Right cardiac atrium (tissue), 5 donors: Measurements from ENCODE around the gene DGLUCY. TPM values are rescaled to one million over a fixed set of nuclear protein-coding genes. Genes with fewer than 3 reads are reported as not detected.
"Not testable (repeated sequence)": the region's sequence is repeated elsewhere in the genome, so short reads cannot be mapped to it uniquely, and the experiment has no call there.

Experiments used
- ATAC-seq, 2 donors: fragments of 200-7000 bp; cut with Tn5 transposase; one replicate each; pipeline versions ENCODE4 v1.8.0 to v1.9.1; 2020; ENCODE audit warnings: moderate library complexity in 2 of 2, mild to moderate bottlenecking in 1 of 2
- DNase-seq, 3 donors: peaks; one replicate each; pipeline ENCODE4 v3.0.0-alpha.2; 2020
- H3K27ac ChIP-seq: one replicate; pipeline ENCODE4 v1.5.1; 2013; ENCODE audit warnings: mild to moderate bottlenecking, low read length, control low read depth, moderate library complexity
- H3K27me3 ChIP-seq: one replicate; pipeline ENCODE4 v1.6.1; 2013; ENCODE audit not compliant: control insufficient read depth, insufficient read depth
- H3K4me1 ChIP-seq: one replicate; pipeline ENCODE4 v1.6.1; 2013; ENCODE audit warnings: low read length; ENCODE audit not compliant: control insufficient read depth, insufficient read depth
- H3K4me3 ChIP-seq: one replicate; pipeline ENCODE4 v1.5.1; 2013; ENCODE audit warnings: low read length, control low read depth
- H3K9me3 ChIP-seq: one replicate; pipeline ENCODE4 v1.6.1; 2013; ENCODE audit warnings: low read length; ENCODE audit not compliant: control insufficient read depth
- WGBS: extraction: QIAGEN DNeasy Blood & Tissue Kit; methylation state at CpG from one replicate; pipeline ENCODE4 v1.1.7; 2013; 5-methylcytosine and 5-hydroxymethylcytosine counted together
- intact Hi-C, 4 donors: fragments of 100-400 bp; cut with DNase I; formaldehyde crosslinking; loops; one replicate each; pipeline versions ENCODE4 v1.11.0 to v1.14.0; 2022 to 2023
- polyA plus RNA-seq: library from polyadenylated mRNA; stranded (reverse); fragments of 200-250 nt; gene quantifications from one replicate; pipeline ENCODE4 v1.2.3, GENCODE V29; 2013
- total RNA-seq, 4 donors: library from RNA; stranded (reverse); fragmentation: NEBNext Ultra II Directional; extraction: Animal tissue kit (Norgen Biotek cat#: 25700); gene quantifications; one replicate each; pipeline ENCODE4 v1.2.1, GENCODE V29; 2021
- donor health status: healthy with polysubstance abuse.
- donor health status: DM: no; HTN: yes; CAD: no.
- donor health status: DM: no; HTN: no; CAD: no.
- donor health status: DM: no; HTN: yes; CAD: no; lungs with severe emphysema.
- donor health status: DM: yes; HTN: yes; CAD: no.

DGLUCY gene
- total and polyA plus RNA-seq, 5 donors: 112 to 208 (median 157) TPM

- intact Hi-C loops: no loop called here
- ATAC-seq (no peak), DNase-seq (no peak)
- H3K9me3 ChIP-seq: no peaks in the 10 kb centered on the region
- no peaks in the 10 kb centered on the region for H3K4me1 ChIP-seq
- 96% methylated on average over 4 of the region's 4 CpGs for WGBS
- H3K27me3 ChIP-seq: no peaks in the 10 kb centered on the region
- no peak overlapping the region for H3K27ac ChIP-seq
- no peak overlapping the region for H3K4me3 ChIP-seq
Measured at GRCh38 chr14:91186515-91187066, 72.7 kb downstream of the DGLUCY start.

- 97% methylated on average over 13 of the region's 13 CpGs for WGBS
- no peak overlapping the region for H3K27ac ChIP-seq
- H3K27me3 ChIP-seq: no peaks in the 10 kb centered on the region
- intact Hi-C loops: no loop called here
- H3K4me3 ChIP-seq: no peak overlapping the region
- H3K4me1 ChIP-seq: no peaks in the 10 kb centered on the region
- H3K9me3 ChIP-seq: no peaks in the 10 kb centered on the region
- ATAC-seq: no peak
- DNase-seq: no peak
Measured at GRCh38 chr14:91187271-91187670, 73.4 kb downstream of the DGLUCY start.

GRCh38 chr14:91190853-91191252 lies 77.0 kb downstream of the DGLUCY start:
- H3K27ac ChIP-seq: no peak overlapping the region
- no peaks in the 10 kb centered on the region for H3K27me3 ChIP-seq
- DNase-seq: no peak
- intact Hi-C loops: no loop called here
- H3K9me3 ChIP-seq: no peaks in the 10 kb centered on the region
- H3K4me3 ChIP-seq: no peak overlapping the region
- no peaks in the 10 kb centered on the region for H3K4me1 ChIP-seq
- WGBS: 91% methylated on average over 9 of the region's 9 CpGs
- no peak for ATAC-seq

- DNase-seq: no peak
- Histone ChIP-seq H3K4me1 (no peaks in the 10 kb centered on the region), H3K27ac (no peak overlapping the region), H3K9me3 (no peaks in the 10 kb centered on the region), H3K27me3 (no peaks in the 10 kb centered on the region), H3K4me3 (no peak overlapping the region)
- 80% methylated on average over 12 of the region's 12 CpGs for WGBS
- intact Hi-C loops: no loop called here
- ATAC-seq: no peak
Measured at GRCh38 chr14:91193069-91193468, 79.2 kb downstream of the DGLUCY start.

- ATAC-seq: no peak
- WGBS: 92% methylated on average over 10 of the region's 10 CpGs
- H3K9me3 ChIP-seq: no peaks in the 10 kb centered on the region
Measured at GRCh38 chr14:91195881-91196280, 82.0 kb downstream of the DGLUCY start.

GRCh38 chr14:91197631-91198030 lies 83.8 kb downstream of the DGLUCY start:
- Histone ChIP-seq H3K27me3 (no peaks in the 10 kb centered on the region), H3K4me1 (peaks cover 2% of the 10 kb centered on the region), H3K27ac (no peak overlapping the region), H3K4me3 (no peak overlapping the region), H3K9me3 (no peaks in the 10 kb centered on the region)
- no peak for ATAC-seq
- intact Hi-C loops: no loop called here
- DNase-seq: no peak

More at GRCh38 chr14:91195881-91196280, 82.0 kb downstream of the DGLUCY start:
- intact Hi-C loops: no loop called here
- H3K27me3 ChIP-seq: no peaks in the 10 kb centered on the region
- DNase-seq: no peak
- no peak overlapping the region for H3K27ac ChIP-seq
- H3K4me3 ChIP-seq: no peak overlapping the region
- H3K4me1 ChIP-seq: no peaks in the 10 kb centered on the region

GRCh38 chr14:91200802-91201201 lies 86.9 kb downstream of the DGLUCY start:
- H3K27me3 ChIP-seq, H3K4me3 ChIP-seq, ATAC-seq, DNase-seq, H3K27ac ChIP-seq, H3K9me3 ChIP-seq, intact Hi-C loops, H3K4me1 ChIP-seq: not testable (repeated sequence)
- 96% methylated on average over 6 of the region's 6 CpGs for WGBS

GRCh38 chr14:91202234-91202974 lies 88.5 kb downstream of the DGLUCY start:
- 71% methylated on average over 15 of the region's 15 CpGs for WGBS
- H3K27ac ChIP-seq: peak overlapping the region; percentile 48
- peaks cover 2% of the 10 kb centered on the region for H3K4me1 ChIP-seq
- H3K9me3 ChIP-seq: no peaks in the 10 kb centered on the region
- peak; percentile 75 to 87 (median 82) for DNase-seq
- no peak overlapping the region for H3K4me3 ChIP-seq
- H3K27me3 ChIP-seq: no peaks in the 10 kb centered on the region
- peak; percentile 89 to 93 for ATAC-seq
- intact Hi-C loops: no loop called here

GRCh38 chr14:91204657-91205056 lies 90.8 kb downstream of the DGLUCY start:
- H3K27ac ChIP-seq: no peak overlapping the region
- no peak for ATAC-seq
- H3K27me3 ChIP-seq: no peaks in the 10 kb centered on the region
- WGBS: 97% methylated on average over 14 of the region's 14 CpGs
- no peaks in the 10 kb centered on the region for H3K9me3 ChIP-seq
- DNase-seq: no peak
- no peak overlapping the region for H3K4me3 ChIP-seq
- peaks cover 2% of the 10 kb centered on the region for H3K4me1 ChIP-seq
- intact Hi-C loops: no loop called here

GRCh38 chr14:91205459-91205858 lies 91.6 kb downstream of the DGLUCY start:
- WGBS: 84% methylated on average over 7 of the region's 7 CpGs
- H3K4me1 ChIP-seq: peaks cover 2% of the 10 kb centered on the region
- H3K27ac ChIP-seq: no peak overlapping the region
- no peaks in the 10 kb centered on the region for H3K27me3 ChIP-seq
- H3K4me3 ChIP-seq: no peak overlapping the region
- intact Hi-C loops: no loop called here
- H3K9me3 ChIP-seq: no peaks in the 10 kb centered on the region
- DNase-seq (no peak), ATAC-seq (no peak)

- ATAC-seq: no peak
- Histone ChIP-seq H3K27me3 (no peaks in the 10 kb centered on the region), H3K27ac (no peak overlapping the region), H3K4me3 (no peak overlapping the region), H3K9me3 (no peaks in the 10 kb centered on the region), H3K4me1 (peaks cover 1% of the 10 kb centered on the region)
- intact Hi-C loops: no loop called here
- 87% methylated on average over 3 of the region's 3 CpGs for WGBS
- no peak for DNase-seq
Measured at GRCh38 chr14:91207008-91207407, 93.1 kb downstream of the DGLUCY start.
